B cell (primary cell): ENCODE measurements around the gene FAHD1. TPM values are rescaled to one million over a fixed set of nuclear protein-coding genes. Genes with fewer than 3 reads are reported as not detected.

Source experiments
- ATAC-seq: fragments of 200-7000 bp; cut with Tn5 transposase; one replicate; pipeline ENCODE4 v1.10.0; 2021; ENCODE audit warnings: low read depth, mild to moderate bottlenecking, moderate number of reproducible peaks, moderate library complexity
- CTCF ChIA-PET: fragments of 350-600 bp; sonication (Branson Sonifier 250); formaldehyde crosslinking; loops from one replicate; lab custom pipeline; 2021; ENCODE audit warnings: antibody characterized with exemption, inconsistent platforms; lab: Charles Lee
- POLR2A ChIA-PET: fragments of 350-600 bp; sonication (Branson Sonifier 250); formaldehyde crosslinking; loops from one replicate; lab custom pipeline; 2021; ENCODE audit warnings: antibody characterized with exemption; lab: Charles Lee
- DNase-seq: peaks from one replicate; pipeline ENCODE4 v3.0.0; 2013
- H2AFZ ChIP-seq: 2 replicates; pipeline ENCODE4 v1.6.1; 2012; ENCODE audit warnings: mild to moderate bottlenecking, low read depth, low read length; ENCODE audit not compliant: insufficient read depth, poor library complexity, severe bottlenecking
- H3K27ac ChIP-seq, 2 donors: 1 replicate in 1 of 2; 2 replicates in 1 of 2; pipeline ENCODE4 v1.5.1; 2012 to 2013; ENCODE audit warnings: low read length in 2 of 2, mild to moderate bottlenecking in 2 of 2, moderate library complexity in 1 of 2
- H3K27me3 ChIP-seq, 4 experiments: fragments of 200-600 bp in 1 of 4; sonication (generic) in 1 of 4; replicated peaks in 1 of 4; 1 replicate in 2 of 4; 2 replicates in 2 of 4; pipeline versions ENCODE4 v1.6.1 to v1.7.0; 2013 to 2016; ENCODE audit warnings: low read length in 3 of 4, mild to moderate bottlenecking in 2 of 4, mixed read lengths in 1 of 4, moderate library complexity in 1 of 4; ENCODE audit not compliant: insufficient read depth in 4 of 4, control insufficient read depth in 3 of 4; ENCODE audit errors: control extremely low read depth in 1 of 4
- H3K36me3 ChIP-seq, 2 experiments: replicated peaks in 1 of 2; 1 replicate in 1 of 2; 2 replicates in 1 of 2; pipeline versions ENCODE4 v1.6.1 to v1.7.1; 2013; ENCODE audit warnings: low read length in 1 of 2; ENCODE audit not compliant: insufficient read depth in 2 of 2, control insufficient read depth in 1 of 2; ENCODE audit errors: control extremely low read depth in 1 of 2, extremely low read depth in 1 of 2
- H3K4me1 ChIP-seq, 2 donors: fragments of 200-600 bp in 1 of 2; sonication (generic) in 1 of 2; 1 replicate in 1 of 2; 2 replicates in 1 of 2; pipeline versions ENCODE4 v1.5.1 to v1.6.1; 2013 to 2017; ENCODE audit warnings: low read length in 2 of 2; ENCODE audit not compliant: control insufficient read depth in 2 of 2, insufficient read depth in 2 of 2
- H3K4me2 ChIP-seq: replicated peaks from 2 replicates; pipeline ENCODE3; 2012; ENCODE audit warnings: mild to moderate bottlenecking, low read depth, low read length; ENCODE audit not compliant: poor library complexity, severe bottlenecking
- H3K4me3 ChIP-seq, 5 experiments: fragments of 200-600 bp in 1 of 5; sonication (generic) in 1 of 5; 1 replicate in 3 of 5; 2 replicates in 2 of 5; pipeline versions ENCODE4 v1.5.1 to v1.7.0; 2011 to 2016; ENCODE audit warnings: low read length in 4 of 5, mild to moderate bottlenecking in 4 of 5, low read depth in 2 of 5, control low read depth in 1 of 5, moderate library complexity in 1 of 5; ENCODE audit not compliant: insufficient read depth in 1 of 5; ENCODE audit errors: control extremely low read depth in 1 of 5, extremely low read depth in 1 of 5
- H3K79me2 ChIP-seq: fragments of 200-600 bp; sonication (generic); one replicate; pipeline ENCODE4 v1.6.0; 2016; ENCODE audit warnings: low read length; ENCODE audit not compliant: control insufficient read depth, insufficient read depth
- H3K9ac ChIP-seq: fragments of 200-600 bp; sonication (generic); 2 replicates; pipeline ENCODE4 v1.6.1; 2017; ENCODE audit warnings: mild to moderate bottlenecking, low read length, moderate library complexity
- H3K9me3 ChIP-seq, 3 donors: one replicate each; pipeline versions ENCODE4 v1.6.1 to v1.7.1; 2013; ENCODE audit warnings: low read length in 2 of 3; ENCODE audit not compliant: control insufficient read depth in 2 of 3, insufficient read depth in 1 of 3; ENCODE audit errors: control extremely low read depth in 1 of 3
- H4K20me1 ChIP-seq: 2 replicates; pipeline ENCODE4 v1.6.0; 2012; ENCODE audit warnings: mild to moderate bottlenecking, low read length; ENCODE audit not compliant: insufficient read depth, control insufficient read depth, poor library complexity, severe bottlenecking
- H3K27ac Mint-ChIP-seq: one replicate; pipeline ENCODE4 v1.8.0; 2021; ENCODE audit warnings: mixed read lengths
- H3K27me3 Mint-ChIP-seq: one replicate; pipeline ENCODE4 v1.8.0; 2021; ENCODE audit warnings: mixed read lengths
- H3K4me1 Mint-ChIP-seq: one replicate; pipeline ENCODE4 v1.8.0; 2021; ENCODE audit warnings: mixed read lengths
- H3K4me3 Mint-ChIP-seq: one replicate; pipeline ENCODE4 v1.8.0; 2021; ENCODE audit warnings: mixed read lengths
- H3K9me3 Mint-ChIP-seq: one replicate; pipeline ENCODE4 v1.8.0; 2022; ENCODE audit warnings: mixed read lengths; ENCODE audit not compliant: insufficient read depth
- CTCF ChIP-seq: fragments of 200-600 bp; IDR thresholded peaks from one replicate; pipeline ENCODE4 v1.8.0; 2022; ENCODE audit warnings: antibody characterized with exemption, mild to moderate bottlenecking
- EZH2 ChIP-seq: IDR thresholded peaks from 2 replicates; pipeline ENCODE4 v1.6.1; 2012; ENCODE audit warnings: borderline replicate concordance, low read depth, mild to moderate bottlenecking, moderate library complexity, low read length; ENCODE audit not compliant: insufficient read depth, poor library complexity, severe bottlenecking
- WGBS: methylation state at CpG from one replicate; pipeline ENCODE4 v1.1.5; 2013; ENCODE audit warnings: missing lambda C conversion rate; ENCODE audit not compliant: insufficient coverage; 5-methylcytosine and 5-hydroxymethylcytosine counted together
- intact Hi-C: fragments of 100-400 bp; cut with micrococcal nuclease; formaldehyde crosslinking; loops from one replicate; pipeline ENCODE4 v1.10.0; 2022
- polyA plus RNA-seq: library from polyadenylated mRNA; depleted of rRNA; stranded (reverse); fragments of >200 nt; gene quantifications from 2 replicates; pipeline ENCODE4 v1.2.3, GENCODE V29; 2012
- total RNA-seq, 2 donors: library from RNA; stranded (reverse); fragments of 120-200 nt in 1 of 2; gene quantifications; 1 replicate in 1 of 2; 2 replicates in 1 of 2; pipeline versions ENCODE4 v1.2.3 to v1.2.4, GENCODE V29; 2013 to 2022

Gene FAHD1
- total and polyA plus RNA-seq, 2 donors (not counting 1 experiment from before 2014, with no cell fraction given), result 11.0 to 14.5 TPM

GRCh38 chr16:1878256-1878655 lies 51.2 kb downstream of the FAHD1 start:
- intact Hi-C loops, result no loop called here
- Mint-ChIP-seq H3K4me3 (no peak overlapping the region), H3K4me1 (no peaks in the 10 kb centered on the region), H3K27ac (no peak overlapping the region), H3K27me3 (peaks cover 19% of the 10 kb centered on the region), H3K9me3 (no peaks in the 10 kb centered on the region)
- WGBS, result no CpG with 5 or more reads among the region's 5 CpGs
- Histone ChIP-seq H3K79me2 (no peaks in the 10 kb centered on the region), H3K27ac (no peak overlapping the region), H3K4me2 (no peak overlapping the region), H3K9me3 (no peaks in the 10 kb centered on the region), H3K4me3 (no peak overlapping the region), H3K9ac (no peak overlapping the region), H3K27me3 (peaks cover 0 to 19% (median 4%) of the 10 kb centered on the region in 4 experiments), H3K36me3 (no peaks in the 10 kb centered on the region), H3K4me1 (no peaks in the 10 kb centered on the region), H4K20me1 (no peaks in the 10 kb centered on the region), H2AFZ (no peak overlapping the region)
- ChIA-PET CTCF (no interaction called here), POLR2A (no interaction called here)
- DNase-seq, result no peak
- no peak for TF ChIP-seq EZH2
- TF ChIP-seq CTCF, result no peak
- no peak for ATAC-seq

Other genes starting within 250 kb of the FAHD1 start
- 12.5 and 15.0 TPM in 2 replicates for gene IFT140, start 215.1 kb upstream of the FAHD1 start, total RNA-seq
- gene IFT140, start 215.1 kb upstream of the FAHD1 start, polyA plus RNA-seq, result 4.2 and 5.4 TPM in 2 replicates
- gene CRAMP1, start 214.8 kb upstream of the FAHD1 start, total RNA-seq, result 26.6 and 33.9 TPM in 2 replicates
- gene CRAMP1, start 214.8 kb upstream of the FAHD1 start, polyA plus RNA-seq, result 21.0 and 29.1 TPM in 2 replicates
- gene JPT2, start 148.9 kb upstream of the FAHD1 start, total RNA-seq, result 42.1 and 45.7 TPM in 2 replicates
- gene JPT2, start 148.9 kb upstream of the FAHD1 start, polyA plus RNA-seq, result 7.6 and 10.7 TPM in 2 replicates
- 340 and 348 TPM in 2 replicates for gene MAPK8IP3, start 121.0 kb upstream of the FAHD1 start, total RNA-seq
- 249 and 320 TPM in 2 replicates for gene MAPK8IP3, start 121.0 kb upstream of the FAHD1 start, polyA plus RNA-seq
- 57.3 and 63.2 TPM in 2 replicates for gene NME3, start 55.7 kb upstream of the FAHD1 start, total RNA-seq
- 99.0 and 150 TPM in 2 replicates for gene NME3, start 55.7 kb upstream of the FAHD1 start, polyA plus RNA-seq
- 42.5 and 43.9 TPM in 2 replicates for gene EME2, start 54.4 kb upstream of the FAHD1 start, total RNA-seq
- gene EME2, start 54.4 kb upstream of the FAHD1 start, polyA plus RNA-seq, result 34.6 and 44.1 TPM in 2 replicates
- gene MRPS34, start 54.1 kb upstream of the FAHD1 start, total RNA-seq, result 44.6 and 54.5 TPM in 2 replicates
- gene MRPS34, start 54.1 kb upstream of the FAHD1 start, polyA plus RNA-seq, result 34.4 and 55.2 TPM in 2 replicates
- gene SPSB3, start 44.6 kb upstream of the FAHD1 start, total RNA-seq, result 91.2 and 95.5 TPM in 2 replicates
- gene SPSB3, start 44.6 kb upstream of the FAHD1 start, polyA plus RNA-seq, result 255 and 264 TPM in 2 replicates
- 50.2 and 52.6 TPM in 2 replicates for gene NUBP2, start 44.2 kb upstream of the FAHD1 start, total RNA-seq
- 49.3 and 71.7 TPM in 2 replicates for gene NUBP2, start 44.2 kb upstream of the FAHD1 start, polyA plus RNA-seq
- 0.22 TPM in 1 of 2 replicates, not detected in the other for gene IGFALS, start 33.5 kb upstream of the FAHD1 start, total RNA-seq
- gene IGFALS, start 33.5 kb upstream of the FAHD1 start, polyA plus RNA-seq, result 0.49 and 0.63 TPM in 2 replicates
- gene HAGH, start 381 bp upstream of the FAHD1 start, total RNA-seq, result 49.7 and 50.6 TPM in 2 replicates
- 48.9 and 74.2 TPM in 2 replicates for gene HAGH, start 381 bp upstream of the FAHD1 start, polyA plus RNA-seq
- gene MEIOB, start 45.0 kb downstream of the FAHD1 start, total RNA-seq, result not detected in 2 replicates
- not detected in 2 replicates for gene MEIOB, start 45.0 kb downstream of the FAHD1 start, polyA plus RNA-seq
- gene HS3ST6, start 91.2 kb downstream of the FAHD1 start, total RNA-seq, result not detected in 2 replicates
- not detected in 2 replicates for gene HS3ST6, start 91.2 kb downstream of the FAHD1 start, polyA plus RNA-seq
- gene MSRB1, start 116.0 kb downstream of the FAHD1 start, total RNA-seq, result 15.2 and 17.5 TPM in 2 replicates
- gene MSRB1, start 116.0 kb downstream of the FAHD1 start, polyA plus RNA-seq, result 4.4 and 8.5 TPM in 2 replicates
- not detected in 2 replicates for gene RPL3L, start 127.5 kb downstream of the FAHD1 start, total RNA-seq
- not detected in 2 replicates for gene RPL3L, start 127.5 kb downstream of the FAHD1 start, polyA plus RNA-seq
- gene NDUFB10, start 132.3 kb downstream of the FAHD1 start, total RNA-seq, result 63.7 and 70.4 TPM in 2 replicates
- gene NDUFB10, start 132.3 kb downstream of the FAHD1 start, polyA plus RNA-seq, result 76.9 and 92.6 TPM in 2 replicates
- gene RPS2, start 137.6 kb downstream of the FAHD1 start, total RNA-seq, result 3,155 and 3,261 TPM in 2 replicates
- 4,202 and 6,138 TPM in 2 replicates for gene RPS2, start 137.6 kb downstream of the FAHD1 start, polyA plus RNA-seq
- 0.36 and 0.76 TPM in 2 replicates for gene RNF151, start 139.7 kb downstream of the FAHD1 start, total RNA-seq
- 0.13 and 0.27 TPM in 2 replicates for gene RNF151, start 139.7 kb downstream of the FAHD1 start, polyA plus RNA-seq
- gene TBL3, start 144.8 kb downstream of the FAHD1 start, total RNA-seq, result 31.9 and 32.2 TPM in 2 replicates
- gene TBL3, start 144.8 kb downstream of the FAHD1 start, polyA plus RNA-seq, result 41.2 and 52.2 TPM in 2 replicates
- 0.49 and 0.74 TPM in 2 replicates for gene NOXO1, start 154.3 kb downstream of the FAHD1 start, total RNA-seq
- 0.30 and 1.0 TPM in 2 replicates for gene NOXO1, start 154.3 kb downstream of the FAHD1 start, polyA plus RNA-seq
- gene GFER, start 157.0 kb downstream of the FAHD1 start, total RNA-seq, result 28.2 and 30.4 TPM in 2 replicates
- 15.6 and 16.1 TPM in 2 replicates for gene GFER, start 157.0 kb downstream of the FAHD1 start, polyA plus RNA-seq
- 19.8 and 20.8 TPM in 2 replicates for gene SYNGR3, start 162.8 kb downstream of the FAHD1 start, total RNA-seq
- 19.5 and 28.7 TPM in 2 replicates for gene SYNGR3, start 162.8 kb downstream of the FAHD1 start, polyA plus RNA-seq
- 49.5 and 50.3 TPM in 2 replicates for gene ZNF598, start 182.6 kb downstream of the FAHD1 start, total RNA-seq
- 61.1 and 61.5 TPM in 2 replicates for gene ZNF598, start 182.6 kb downstream of the FAHD1 start, polyA plus RNA-seq
- gene NPW, start 192.6 kb downstream of the FAHD1 start, total RNA-seq, result 0.70 and 1.7 TPM in 2 replicates
- 0.13 and 0.36 TPM in 2 replicates for gene NPW, start 192.6 kb downstream of the FAHD1 start, polyA plus RNA-seq
- 1.9 and 2.2 TPM in 2 replicates for gene NHERF2, start 199.7 kb downstream of the FAHD1 start, total RNA-seq
- gene NHERF2, start 199.7 kb downstream of the FAHD1 start, polyA plus RNA-seq, result 1.5 and 1.8 TPM in 2 replicates
- gene NTHL1, start 220.6 kb downstream of the FAHD1 start, total RNA-seq, result 14.1 and 17.5 TPM in 2 replicates
- 20.1 and 27.6 TPM in 2 replicates for gene NTHL1, start 220.6 kb downstream of the FAHD1 start, polyA plus RNA-seq
- gene TSC2, start 220.8 kb downstream of the FAHD1 start, total RNA-seq, result 188 and 194 TPM in 2 replicates
- gene TSC2, start 220.8 kb downstream of the FAHD1 start, polyA plus RNA-seq, result 128 and 134 TPM in 2 replicates